ENCODE measurements around the gene TMTC2. TPM values are rescaled to one million over a fixed set of nuclear protein-coding genes. Genes with fewer than 3 reads are reported as not detected.

TMTC2 gene
- total RNA-seq, 1 donor from 2014 or later = 20.2 TPM

DNA sequence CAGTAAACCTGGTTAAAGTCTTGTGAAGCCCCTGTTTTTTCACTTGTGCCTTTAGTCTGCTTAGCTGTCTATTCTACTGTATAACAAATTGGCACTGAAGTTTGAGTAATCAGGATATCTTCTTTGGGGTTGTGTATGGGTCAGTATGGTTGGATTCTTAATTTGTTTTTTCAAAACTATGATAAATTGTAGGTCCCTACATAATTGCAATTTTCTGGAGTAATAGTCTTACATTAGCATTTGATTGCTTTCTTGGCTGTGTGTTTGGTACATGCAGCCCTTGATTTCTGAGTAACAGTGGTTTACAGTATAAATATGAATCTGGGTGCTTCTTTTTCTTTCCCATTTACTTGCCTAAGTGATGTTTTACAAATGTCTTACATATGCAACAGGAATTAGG lies 186.6 kb downstream of the TMTC2 start:
- Mint-ChIP-seq H3K4me3 (ENCODE audit: unreplicated experiment) (no peak overlapping the region), H3K27ac (ENCODE audit: unreplicated experiment) (no peak overlapping the region), H3K4me1 (ENCODE audit: unreplicated experiment) (peaks cover 7% of the 10 kb centered on the region), H3K9me3 (ENCODE audit: unreplicated experiment) (no peaks in the 10 kb centered on the region), H3K27me3 (ENCODE audit: unreplicated experiment) (no peaks in the 10 kb centered on the region), H3K36me3 (ENCODE audit: unreplicated experiment) (peaks cover 3% of the 10 kb centered on the region)
- no peak for TF ChIP-seq CTCF (IDR thresholded peaks at IDR 0.05)
- DNase-seq (ENCODE audit: extremely low spot score, unreplicated experiment) = no peak

DNA sequence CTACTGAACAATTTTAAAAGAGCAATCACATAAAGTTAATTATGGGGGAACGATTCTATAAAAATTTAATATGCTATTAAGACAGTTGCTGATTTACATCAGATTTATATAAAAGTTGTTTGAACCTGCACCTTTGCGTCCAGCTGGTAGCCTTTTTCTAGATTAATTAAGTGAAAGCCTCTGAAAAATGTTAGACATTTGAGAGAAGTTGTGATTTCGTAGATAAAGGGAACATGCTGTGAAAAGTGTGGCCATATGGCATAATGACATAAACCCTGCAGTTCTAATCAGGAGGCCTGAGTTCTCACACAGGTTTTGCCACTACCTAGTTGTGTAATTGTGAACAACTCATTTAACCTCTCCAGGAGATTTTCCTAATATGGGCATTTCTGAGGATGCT lies 187.2 kb downstream of the TMTC2 start:
- Mint-ChIP-seq H3K9me3 (ENCODE audit: unreplicated experiment) (no peaks in the 10 kb centered on the region), H3K27ac (ENCODE audit: unreplicated experiment) (no peak overlapping the region), H3K4me1 (ENCODE audit: unreplicated experiment) (peaks cover 5% of the 10 kb centered on the region), H3K4me3 (ENCODE audit: unreplicated experiment) (no peak overlapping the region), H3K27me3 (ENCODE audit: unreplicated experiment) (no peaks in the 10 kb centered on the region), H3K36me3 (ENCODE audit: unreplicated experiment) (peaks cover 2% of the 10 kb centered on the region)
- TF ChIP-seq CTCF (IDR thresholded peaks at IDR 0.05) = no peak
- no peak for DNase-seq (ENCODE audit: extremely low spot score, unreplicated experiment)

DNA sequence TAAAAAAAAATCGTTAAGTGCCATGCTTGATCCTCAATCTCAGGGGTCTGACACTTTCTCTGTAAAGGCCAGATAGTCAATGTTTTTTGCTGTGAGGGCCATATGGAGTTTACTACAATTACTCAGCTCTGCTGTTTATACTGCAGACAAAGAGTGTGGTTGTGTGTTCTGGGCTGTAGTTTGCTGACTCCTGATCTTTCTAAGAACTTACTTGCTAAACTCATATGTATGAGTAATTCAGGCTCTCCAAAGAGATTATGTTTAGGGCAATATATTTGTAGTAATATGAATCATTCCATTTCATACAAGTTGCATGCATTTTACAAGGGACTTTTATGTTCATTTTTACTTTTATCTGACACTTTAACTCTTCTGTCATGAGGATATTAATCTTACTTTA lies 188.2 kb downstream of the TMTC2 start:
- DNase-seq (ENCODE audit: extremely low spot score, unreplicated experiment) = no peak
- Mint-ChIP-seq H3K4me1 (ENCODE audit: unreplicated experiment) (peaks cover 9% of the 10 kb centered on the region), H3K4me3 (ENCODE audit: unreplicated experiment) (no peak overlapping the region), H3K27me3 (ENCODE audit: unreplicated experiment) (no peaks in the 10 kb centered on the region), H3K36me3 (ENCODE audit: unreplicated experiment) (no peaks in the 10 kb centered on the region), H3K9me3 (ENCODE audit: unreplicated experiment) (no peaks in the 10 kb centered on the region), H3K27ac (ENCODE audit: unreplicated experiment) (no peak overlapping the region)
- no peak for TF ChIP-seq CTCF (IDR thresholded peaks at IDR 0.05)

DNA sequence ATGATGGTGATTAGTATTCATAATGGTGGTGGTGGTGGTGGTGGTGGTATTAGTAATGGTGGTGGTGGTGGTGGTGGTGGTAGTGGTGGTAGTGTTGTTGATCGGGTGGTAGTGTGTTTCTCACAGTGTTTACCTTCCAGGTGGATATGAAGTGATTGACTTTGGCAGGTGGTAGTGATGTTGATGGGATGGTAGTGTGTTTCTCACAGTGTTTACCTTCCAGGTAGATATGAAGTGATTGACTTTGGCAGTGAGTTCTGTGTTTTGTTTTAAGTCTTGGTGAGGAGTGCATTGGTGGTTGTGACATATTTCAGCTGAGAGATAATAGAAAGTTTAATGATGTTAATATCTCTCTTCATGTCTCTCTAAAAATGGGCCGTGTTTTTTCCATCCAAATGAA lies 189.4 kb downstream of the TMTC2 start:
- Mint-ChIP-seq H3K4me1 (ENCODE audit: unreplicated experiment) (peaks cover 18% of the 10 kb centered on the region), H3K9me3 (ENCODE audit: unreplicated experiment) (no peaks in the 10 kb centered on the region), H3K4me3 (ENCODE audit: unreplicated experiment) (no peak overlapping the region), H3K27me3 (ENCODE audit: unreplicated experiment) (no peaks in the 10 kb centered on the region), H3K27ac (ENCODE audit: unreplicated experiment) (no peak overlapping the region), H3K36me3 (ENCODE audit: unreplicated experiment) (no peaks in the 10 kb centered on the region)
- TF ChIP-seq CTCF (IDR thresholded peaks at IDR 0.05) = no peak
- no peak for DNase-seq (ENCODE audit: extremely low spot score, unreplicated experiment)

GRCh38 chr12:82877963-82878362 lies 191.3 kb downstream of the TMTC2 start:
- TF ChIP-seq CTCF (IDR thresholded peaks at IDR 0.05) = no peak
- no peak overlapping the region for H3K27ac Mint-ChIP-seq (ENCODE audit: unreplicated experiment)
- no peaks in the 10 kb centered on the region for H3K27me3 Mint-ChIP-seq (ENCODE audit: unreplicated experiment)
- no peak overlapping the region for H3K4me3 Mint-ChIP-seq (ENCODE audit: unreplicated experiment)
- no peak for DNase-seq (ENCODE audit: extremely low spot score, unreplicated experiment)
- peaks cover 21% of the 10 kb centered on the region for H3K4me1 Mint-ChIP-seq (ENCODE audit: unreplicated experiment)
- H3K36me3 Mint-ChIP-seq (ENCODE audit: unreplicated experiment) = no peaks in the 10 kb centered on the region
- H3K9me3 Mint-ChIP-seq (ENCODE audit: unreplicated experiment) = no peaks in the 10 kb centered on the region

Measured in osteocyte (in vitro differentiated cells).